Tibial artery (tissue), 4 donors: ENCODE results near the gene FKBP10.

Source experiments
- DNase-seq, 2 donors: peaks; one replicate each; pipeline ENCODE4 v3.0.0-alpha.2; 2019
- H3K27ac ChIP-seq, 2 donors: fragments of 200-600 bp; sonication (generic) in 1 of 2; 1 replicate in 1 of 2; 2 replicates in 1 of 2; pipeline ENCODE4 v1.5.1; 2018 to 2019; ENCODE audit warnings: mild to moderate bottlenecking in 1 of 2
- H3K27me3 ChIP-seq, 2 donors: fragments of 200-600 bp; sonication (generic) in 1 of 2; one replicate each; pipeline versions ENCODE4 v1.5.1 to v1.6.0; 2016 to 2019
- H3K36me3 ChIP-seq, 3 donors: fragments of 200-600 bp; sonication (generic) in 2 of 3; one replicate each; pipeline ENCODE4 v1.5.1; 2016 to 2019; ENCODE audit warnings: mild to moderate bottlenecking in 2 of 3
- H3K4me1 ChIP-seq, 4 donors: fragments of 200-600 bp; sonication (generic) in 2 of 4; 1 replicate in 3 of 4; 2 replicates in 1 of 4; pipeline ENCODE4 v1.5.1; 2016 to 2019
- H3K4me3 ChIP-seq, 2 donors: fragments of 200-600 bp; sonication (generic) in 1 of 2; 1 replicate in 1 of 2; 2 replicates in 1 of 2; pipeline ENCODE4 v1.5.1; 2018 to 2019; ENCODE audit warnings: mild to moderate bottlenecking in 2 of 2
- H3K9me3 ChIP-seq, 3 donors: fragments of 200-600 bp; sonication (generic) in 1 of 3; one replicate each; pipeline ENCODE4 v1.5.1; 2016 to 2019
- CTCF ChIP-seq, 2 experiments: fragments of 200-600 bp in 1 of 2; fragments of 450-650 bp in 1 of 2; IDR thresholded peaks; one replicate each; pipeline ENCODE4 v1.5.1; 2017 to 2019; ENCODE audit warnings: antibody characterized with exemption in 2 of 2, mild to moderate bottlenecking in 1 of 2, moderate library complexity in 1 of 2
- intact Hi-C: fragments of 100-400 bp; cut with DNase I; formaldehyde crosslinking; loops from one replicate; pipeline ENCODE4 v1.15.0; 2023; ENCODE audit warnings: low total_unique reads

FKBP10 gene

GRCh38 chr17:41769346-41769862, 43.4 kb upstream of the FKBP10 start:
- no peaks in the 10 kb centered on the region for H3K27me3 ChIP-seq
- H3K27ac ChIP-seq: no peak overlapping the region
- no peak for DNase-seq
- peaks cover 0 to 27% (median 2%) of the 10 kb centered on the region in 4 donors for H3K4me1 ChIP-seq
- TF ChIP-seq CTCF (IDR thresholded peaks at IDR 0.05): no peak
- H3K9me3 ChIP-seq: no peaks in the 10 kb centered on the region
- intact Hi-C loops: no loop called here
- H3K36me3 ChIP-seq: peaks cover 0 to 81% (median 55%) of the 10 kb centered on the region in 3 donors
- no peak overlapping the region for H3K4me3 ChIP-seq

- H3K36me3 ChIP-seq: peaks cover 0 to 75% (median 49%) of the 10 kb centered on the region in 3 donors
Measured at GRCh38 chr17:41769985-41770384, 42.8 kb upstream of the FKBP10 start.

GRCh38 chr17:41771389-41772206, 41.2 kb upstream of the FKBP10 start:
- no peak for DNase-seq
- Histone ChIP-seq H3K4me1 (peaks cover 0 to 48% (median 2%) of the 10 kb centered on the region in 4 donors), H3K36me3 (peaks cover 0 to 61% (median 38%) of the 10 kb centered on the region in 3 donors), H3K4me3 (no peak overlapping the region), H3K27me3 (no peaks in the 10 kb centered on the region), H3K9me3 (no peaks in the 10 kb centered on the region), H3K27ac (no peak overlapping the region)
- no peak for TF ChIP-seq CTCF (IDR thresholded peaks at IDR 0.05)
- intact Hi-C loops: no loop called here

More at GRCh38 chr17:41769985-41770384, 42.8 kb upstream of the FKBP10 start:
- no peak for DNase-seq
- H3K27ac ChIP-seq: no peak overlapping the region
- no peak for TF ChIP-seq CTCF (IDR thresholded peaks at IDR 0.05)
- H3K4me1 ChIP-seq: peaks cover 0 to 32% (median 2%) of the 10 kb centered on the region in 4 donors
- no peak overlapping the region for H3K4me3 ChIP-seq
- intact Hi-C loops: no loop called here
- no peaks in the 10 kb centered on the region for H3K27me3 ChIP-seq
- H3K9me3 ChIP-seq: no peaks in the 10 kb centered on the region

- no peak for DNase-seq
- no peak for TF ChIP-seq CTCF (IDR thresholded peaks at IDR 0.05)
- intact Hi-C loops: no loop called here
- Histone ChIP-seq H3K9me3 (no peaks in the 10 kb centered on the region), H3K27me3 (no peaks in the 10 kb centered on the region), H3K4me1 (peaks cover 0 to 54% (median 7%) of the 10 kb centered on the region in 4 donors), H3K4me3 (no peak overlapping the region), H3K27ac (no peak overlapping the region), H3K36me3 (peaks cover 0 to 59% (median 36%) of the 10 kb centered on the region in 3 donors)
Measured at GRCh38 chr17:41772218-41772585, 40.6 kb upstream of the FKBP10 start.

- Histone ChIP-seq H3K36me3 (peaks cover 0 to 55% (median 31%) of the 10 kb centered on the region in 3 donors), H3K4me3 (no peak overlapping the region), H3K9me3 (no peaks in the 10 kb centered on the region), H3K4me1 (peaks cover 0 to 59% (median 12%) of the 10 kb centered on the region in 4 donors), H3K27me3 (no peaks in the 10 kb centered on the region), H3K27ac (no peak overlapping the region)
- intact Hi-C loops: no loop called here
- no peak for DNase-seq
- no peak for TF ChIP-seq CTCF (IDR thresholded peaks at IDR 0.05)
Measured at GRCh38 chr17:41772586-41773189, 40.1 kb upstream of the FKBP10 start.
